Hepatocyte (in vitro differentiated cells): ENCODE results near the gene SCP2D1. TPM values are rescaled to one million over a fixed set of nuclear protein-coding genes. Genes with fewer than 3 reads are reported as not detected.

Experiments
- DNase-seq: peaks from one replicate; pipeline ENCODE4 v3.0.0-alpha.2; 2016; ENCODE audit warnings: low spot score
- H2AFZ ChIP-seq: fragments of 200-600 bp; sonication (generic); 2 replicates; pipeline ENCODE4 v1.6.0; 2016; ENCODE audit warnings: antibody characterized with exemption, mild to moderate bottlenecking
- H3K27ac ChIP-seq: fragments of 200-600 bp; sonication (generic); 2 replicates; pipeline ENCODE4 v1.5.1; 2016; ENCODE audit warnings: mild to moderate bottlenecking
- H3K27me3 ChIP-seq: fragments of 200-600 bp; sonication (generic); 2 replicates; pipeline ENCODE4 v1.6.1; 2016
- H3K36me3 ChIP-seq: fragments of 200-600 bp; sonication (generic); replicated peaks from 2 replicates; pipeline ENCODE4 v1.5.1; 2016; ENCODE audit warnings: low read depth; ENCODE audit not compliant: insufficient read depth
- H3K4me1 ChIP-seq: fragments of 200-600 bp; sonication (generic); 2 replicates; pipeline ENCODE4 v1.5.1; 2016; ENCODE audit warnings: mild to moderate bottlenecking, moderate library complexity; ENCODE audit not compliant: insufficient read depth
- H3K4me2 ChIP-seq: fragments of 200-600 bp; sonication (generic); 2 replicates; pipeline ENCODE4 v1.6.0; 2016
- H3K4me3 ChIP-seq: fragments of 200-600 bp; sonication (generic); 2 replicates; pipeline ENCODE4 v1.5.1; 2016; ENCODE audit warnings: mild to moderate bottlenecking
- H3K79me2 ChIP-seq: fragments of 200-600 bp; sonication (generic); 2 replicates; pipeline ENCODE4 v1.6.0; 2017; ENCODE audit warnings: mild to moderate bottlenecking
- H3K9me2 ChIP-seq: fragments of 200-600 bp; sonication (generic); replicated peaks from 2 replicates; pipeline ENCODE4 v1.6.0; 2017; ENCODE audit warnings: mild to moderate bottlenecking; ENCODE audit not compliant: insufficient read depth
- H3K9me3 ChIP-seq: fragments of 200-600 bp; sonication (generic); 2 replicates; pipeline ENCODE4 v1.5.1; 2016; ENCODE audit warnings: low read depth, mild to moderate bottlenecking
- H4K20me1 ChIP-seq: fragments of 200-600 bp; sonication (generic); 2 replicates; pipeline ENCODE4 v1.6.0; 2016; ENCODE audit warnings: mild to moderate bottlenecking; ENCODE audit not compliant: insufficient read depth, poor library complexity, severe bottlenecking
- EZH2 ChIP-seq: fragments of 200-600 bp; sonication (generic); IDR thresholded peaks from 2 replicates; pipeline ENCODE4 v1.6.1; 2016; ENCODE audit warnings: antibody characterized with exemption, mild to moderate bottlenecking, borderline replicate concordance
- EZH2phosphoT487 ChIP-seq: fragments of 200-600 bp; sonication (generic); IDR thresholded peaks from one replicate; pipeline ENCODE4 v1.6.1; 2018; ENCODE audit warnings: antibody characterized with exemption, mild to moderate bottlenecking, low read depth, moderate library complexity; ENCODE audit not compliant: unreplicated experiment, severe bottlenecking
- WGBS: methylation state at CpG from one replicate; pipeline ENCODE4 v1.1.6; 2016; ENCODE audit warnings: low lambda C conversion rate; ENCODE audit errors: missing lambda C conversion rate; 5-methylcytosine and 5-hydroxymethylcytosine counted together
- polyA plus RNA-seq: library from polyadenylated mRNA; unstranded; fragments of >200 nt; fragmentation: Nextera tagmentation; extraction: Ambion mirVana; gene quantifications from 2 replicates; pipeline ENCODE4 v1.2.1, GENCODE V29; 2016
- total RNA-seq: library from RNA; depleted of rRNA; stranded (reverse); fragments of >200 nt; gene quantifications from 2 replicates; pipeline ENCODE4 v1.2.3, GENCODE V29; 2014
- TF ChIP-seq, protein P1 (sequence below): fragments of 200-600 bp; sonication (generic); IDR thresholded peaks from 2 replicates; pipeline ENCODE4 v1.5.1; 2016; ENCODE audit warnings: antibody characterized with exemption, mild to moderate bottlenecking; ENCODE audit not compliant: poor library complexity

SCP2D1 gene
- total and polyA plus RNA-seq, 2 experiments from 2014 or later, result not detected

DNA sequence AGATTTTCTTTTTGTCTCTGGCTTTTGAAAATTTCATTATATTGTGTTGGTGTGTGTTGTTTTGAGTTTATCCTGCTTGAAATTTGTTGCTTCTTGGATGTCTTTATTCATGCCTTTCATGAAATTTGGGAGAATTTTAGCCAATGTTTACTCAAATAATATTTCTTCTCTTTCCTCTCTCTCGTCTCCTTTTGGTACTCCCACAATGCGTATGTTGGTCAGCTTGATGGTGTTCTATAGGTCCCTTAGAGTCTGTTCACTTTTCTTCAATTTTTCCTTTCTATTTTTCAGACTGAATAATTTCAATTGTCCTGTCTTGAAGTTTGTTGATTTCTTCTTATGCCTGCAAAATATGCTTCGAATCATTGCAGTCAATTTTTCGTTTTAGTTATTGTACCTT lies 39.6 kb downstream of the SCP2D1 start:
- no peaks in the 10 kb centered on the region for H3K9me2 ChIP-seq
- H3K4me3 ChIP-seq, result no peak overlapping the region
- no peaks in the 10 kb centered on the region for H3K9me3 ChIP-seq
- H3K27me3 ChIP-seq, result no peaks in the 10 kb centered on the region
- no peak overlapping the region for H3K27ac ChIP-seq
- no peaks in the 10 kb centered on the region for H3K4me1 ChIP-seq
- H2AFZ ChIP-seq, result no peak overlapping the region
- H3K4me2 ChIP-seq, result no peak overlapping the region
- DNase-seq, result no peak
- no peak for TF ChIP-seq EZH2
- no peaks in the 10 kb centered on the region for H3K36me3 ChIP-seq
- WGBS, result 93% methylated on average over 4 of the region's 4 CpGs
- no peaks in the 10 kb centered on the region for H3K79me2 ChIP-seq
- H4K20me1 ChIP-seq, result no peaks in the 10 kb centered on the region

DNA sequence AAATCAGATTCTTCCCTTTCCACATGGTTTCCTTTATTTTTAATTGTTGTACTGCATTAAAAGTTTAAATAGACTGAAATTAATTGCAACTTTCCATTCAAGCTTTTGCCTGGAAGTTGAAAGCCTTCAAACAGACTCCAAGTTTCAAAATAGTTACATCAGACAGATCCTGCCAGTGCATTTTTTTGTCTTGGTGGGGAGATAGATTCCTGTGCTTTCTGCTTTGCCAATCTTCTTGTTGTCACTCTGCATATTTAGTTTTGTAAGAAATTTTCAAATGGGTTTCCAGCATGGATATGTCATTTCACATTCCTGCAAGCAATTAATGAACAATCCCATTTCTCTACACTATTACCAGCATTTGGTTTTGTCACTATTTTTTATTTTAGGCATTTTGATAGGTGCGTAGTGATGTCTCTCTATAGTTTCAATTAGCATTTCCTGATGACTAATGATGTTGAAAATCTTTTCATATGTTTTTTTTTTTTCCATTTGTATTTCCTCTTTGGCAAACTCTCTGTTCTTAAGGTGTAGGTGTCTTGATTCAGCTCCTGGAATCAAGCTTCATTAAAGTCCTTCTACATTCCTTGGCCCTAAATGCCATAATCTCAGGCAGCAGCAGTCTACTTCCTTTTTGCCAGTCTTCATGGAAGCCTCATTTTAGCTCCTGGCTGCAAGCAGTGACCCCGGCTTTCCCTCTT lies 40.5 kb downstream of the SCP2D1 start:
- Histone ChIP-seq H3K4me2 (no peak overlapping the region), H3K9me2 (no peaks in the 10 kb centered on the region), H3K4me1 (no peaks in the 10 kb centered on the region), H3K27me3 (no peaks in the 10 kb centered on the region), H3K79me2 (no peaks in the 10 kb centered on the region), H4K20me1 (no peaks in the 10 kb centered on the region), H3K4me3 (no peak overlapping the region), H3K36me3 (no peaks in the 10 kb centered on the region), H3K9me3 (no peaks in the 10 kb centered on the region), H2AFZ (no peak overlapping the region), H3K27ac (no peak overlapping the region)
- 98% methylated on average over 2 of the region's 2 CpGs for WGBS
- DNase-seq, result no peak
- TF ChIP-seq EZH2phosphoT487 (no peak), EZH2 (no peak)
- TF ChIP-seq, protein P1, sequence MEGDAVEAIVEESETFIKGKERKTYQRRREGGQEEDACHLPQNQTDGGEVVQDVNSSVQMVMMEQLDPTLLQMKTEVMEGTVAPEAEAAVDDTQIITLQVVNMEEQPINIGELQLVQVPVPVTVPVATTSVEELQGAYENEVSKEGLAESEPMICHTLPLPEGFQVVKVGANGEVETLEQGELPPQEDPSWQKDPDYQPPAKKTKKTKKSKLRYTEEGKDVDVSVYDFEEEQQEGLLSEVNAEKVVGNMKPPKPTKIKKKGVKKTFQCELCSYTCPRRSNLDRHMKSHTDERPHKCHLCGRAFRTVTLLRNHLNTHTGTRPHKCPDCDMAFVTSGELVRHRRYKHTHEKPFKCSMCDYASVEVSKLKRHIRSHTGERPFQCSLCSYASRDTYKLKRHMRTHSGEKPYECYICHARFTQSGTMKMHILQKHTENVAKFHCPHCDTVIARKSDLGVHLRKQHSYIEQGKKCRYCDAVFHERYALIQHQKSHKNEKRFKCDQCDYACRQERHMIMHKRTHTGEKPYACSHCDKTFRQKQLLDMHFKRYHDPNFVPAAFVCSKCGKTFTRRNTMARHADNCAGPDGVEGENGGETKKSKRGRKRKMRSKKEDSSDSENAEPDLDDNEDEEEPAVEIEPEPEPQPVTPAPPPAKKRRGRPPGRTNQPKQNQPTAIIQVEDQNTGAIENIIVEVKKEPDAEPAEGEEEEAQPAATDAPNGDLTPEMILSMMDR, result no peak

DNA sequence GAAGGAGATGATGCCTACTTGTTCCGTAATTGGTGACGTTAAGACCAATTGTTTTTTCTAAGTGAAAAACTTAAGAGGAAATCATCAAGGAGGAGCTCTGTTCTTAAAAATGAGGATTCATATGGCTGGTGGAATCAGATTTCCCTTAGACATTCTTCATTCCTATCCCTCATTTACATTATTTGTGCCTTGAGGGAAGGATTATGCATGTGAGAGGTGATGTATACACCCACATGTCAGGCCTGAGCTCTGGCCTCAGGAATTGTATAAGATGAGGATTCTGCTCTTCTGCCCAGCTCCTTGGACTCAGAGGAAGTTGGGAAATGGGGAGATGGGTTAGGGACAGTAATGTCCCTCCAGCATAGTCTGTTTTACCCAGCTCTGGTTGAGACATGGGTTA lies 42.3 kb downstream of the SCP2D1 start:
- TF ChIP-seq EZH2, result no peak
- TF ChIP-seq, protein P1, result no peak
- TF ChIP-seq EZH2phosphoT487, result no peak
- H3K4me2 ChIP-seq, result no peak overlapping the region
- WGBS, result 69% methylated on average over 2 of the region's 2 CpGs
- H3K27me3 ChIP-seq, result no peaks in the 10 kb centered on the region
- H3K36me3 ChIP-seq, result no peaks in the 10 kb centered on the region
- H3K79me2 ChIP-seq, result no peaks in the 10 kb centered on the region
- H2AFZ ChIP-seq, result no peak overlapping the region
- no peak overlapping the region for H3K27ac ChIP-seq
- H3K9me3 ChIP-seq, result no peaks in the 10 kb centered on the region
- no peak overlapping the region for H3K4me3 ChIP-seq
- no peaks in the 10 kb centered on the region for H3K9me2 ChIP-seq
- H4K20me1 ChIP-seq, result no peaks in the 10 kb centered on the region
- H3K4me1 ChIP-seq, result no peaks in the 10 kb centered on the region
- DNase-seq, result no peak

DNA sequence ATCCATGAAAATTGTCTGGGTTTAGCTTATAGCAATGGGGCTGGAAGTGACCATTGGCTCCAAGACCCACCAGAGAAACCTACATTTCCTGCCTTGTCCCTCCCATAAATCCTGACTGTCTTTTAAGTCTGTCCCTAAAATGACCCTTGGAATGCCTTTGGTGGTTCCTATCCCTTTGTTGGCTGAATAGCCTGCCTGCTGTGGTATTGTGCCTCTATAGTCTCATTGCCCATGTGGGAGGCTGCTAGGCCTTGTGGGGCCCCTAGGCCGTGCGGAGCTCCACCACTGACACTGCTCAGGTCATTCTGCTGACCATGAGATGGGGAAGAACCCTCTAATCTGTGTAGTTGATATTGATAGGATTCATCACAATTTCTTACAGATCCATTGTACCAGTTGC lies 43.3 kb downstream of the SCP2D1 start:
- H3K27me3 ChIP-seq, result no peaks in the 10 kb centered on the region
- H3K4me3 ChIP-seq, result no peak overlapping the region
- no peaks in the 10 kb centered on the region for H3K9me3 ChIP-seq
- DNase-seq, result no peak
- H4K20me1 ChIP-seq, result no peaks in the 10 kb centered on the region
- 92% methylated on average over 2 of the region's 2 CpGs for WGBS
- TF ChIP-seq, protein P1, result no peak
- no peak for TF ChIP-seq EZH2
- TF ChIP-seq EZH2phosphoT487, result no peak
- no peaks in the 10 kb centered on the region for H3K9me2 ChIP-seq
- H3K27ac ChIP-seq, result no peak overlapping the region
- H3K79me2 ChIP-seq, result no peaks in the 10 kb centered on the region
- no peaks in the 10 kb centered on the region for H3K36me3 ChIP-seq
- H3K4me2 ChIP-seq, result no peak overlapping the region
- no peak overlapping the region for H2AFZ ChIP-seq
- H3K4me1 ChIP-seq, result no peaks in the 10 kb centered on the region
